Fibroblast of lung (primary cell): ENCODE measurements around the gene KIF4A. TPM values are rescaled to one million over a fixed set of nuclear protein-coding genes. Genes with fewer than 3 reads are reported as not detected.

Experiments used
- DNase-seq, 2 donors: peaks; one replicate each; pipeline versions ENCODE4 v3.0.0 to v3.0.0-alpha.2; 2010; ENCODE audit warnings: low read depth in 2 of 2
- H2AFZ ChIP-seq: 2 replicates; pipeline ENCODE4 v1.5.1; 2012; ENCODE audit warnings: low read length, control low read depth, inconsistent platforms
- H3K27ac ChIP-seq: 2 replicates; pipeline ENCODE4 v1.5.1; 2011; ENCODE audit warnings: low read length, control low read depth; ENCODE audit not compliant: insufficient read depth
- H3K27me3 ChIP-seq: 2 replicates; pipeline ENCODE4 v1.5.1; 2011; ENCODE audit warnings: mild to moderate bottlenecking, low read length; ENCODE audit not compliant: control insufficient read depth, insufficient read depth
- H3K36me3 ChIP-seq: 2 replicates; pipeline ENCODE4 v1.5.1; 2011; ENCODE audit warnings: low read length; ENCODE audit not compliant: control insufficient read depth, insufficient read depth
- H3K4me1 ChIP-seq: 2 replicates; pipeline ENCODE4 v1.5.1; 2011; ENCODE audit warnings: low read length; ENCODE audit not compliant: control insufficient read depth, insufficient read depth; ENCODE audit errors: extremely low read depth
- H3K4me2 ChIP-seq: 2 replicates; pipeline ENCODE4 v1.5.1; 2011; ENCODE audit warnings: low read length, control low read depth; ENCODE audit not compliant: insufficient read depth; ENCODE audit errors: extremely low read depth
- H3K4me3 ChIP-seq, 4 experiments: fragments of 200-600 bp in 1 of 4; sonication (generic) in 1 of 4; replicated peaks in 1 of 4; 2 replicates each; pipeline ENCODE4 v1.5.1; 2011 to 2016; ENCODE audit warnings: low read length in 4 of 4, low read depth in 3 of 4, mild to moderate bottlenecking in 3 of 4, control low read depth in 2 of 4, inconsistent platforms in 1 of 4, mixed read lengths in 1 of 4; ENCODE audit not compliant: insufficient read depth in 1 of 4; ENCODE audit errors: control extremely low read depth in 1 of 4
- H3K79me2 ChIP-seq: 2 replicates; pipeline ENCODE4 v1.5.1; 2012; ENCODE audit warnings: mild to moderate bottlenecking, low read length, inconsistent platforms; ENCODE audit not compliant: control insufficient read depth, insufficient read depth
- H3K9ac ChIP-seq: 2 replicates; pipeline ENCODE4 v1.5.1; 2011; ENCODE audit warnings: mild to moderate bottlenecking, low read length, control low read depth; ENCODE audit not compliant: insufficient read depth
- H3K9me3 ChIP-seq: 2 replicates; pipeline ENCODE4 v1.5.1; 2012; ENCODE audit warnings: low read depth, low read length; ENCODE audit not compliant: control insufficient read depth, insufficient read depth
- H4K20me1 ChIP-seq: 2 replicates; pipeline ENCODE4 v1.5.1; 2011; ENCODE audit warnings: low read length; ENCODE audit not compliant: control insufficient read depth, insufficient read depth; ENCODE audit errors: extremely low read depth
- CTCF ChIP-seq, 2 donors: IDR thresholded peaks in 1 of 2; conservative IDR thresholded peaks in 1 of 2; 1 replicate in 1 of 2; 2 replicates in 1 of 2; pipeline ENCODE4 v1.5.1; 2011 to 2012; ENCODE audit warnings: low read length in 2 of 2, control low read depth in 1 of 2, inconsistent platforms in 1 of 2, low read depth in 1 of 2, mild to moderate bottlenecking in 1 of 2
- EZH2 ChIP-seq: IDR thresholded peaks from 2 replicates; pipeline ENCODE4 v1.5.1; 2012; ENCODE audit warnings: low read length, control low read depth, mild to moderate bottlenecking; ENCODE audit errors: missing control alignments
- polyA plus RNA-seq, 2 donors: library from polyadenylated mRNA; depleted of rRNA in 1 of 2; stranded (reverse) in 1 of 2; unstranded in 1 of 2; fragments of >200 nt; gene quantifications; 2 replicates each; pipeline ENCODE4 v1.2.1, GENCODE V29; 2011 to 2012; ENCODE audit warnings: missing spikeins in 1 of 2
- total RNA-seq: library from RNA; depleted of rRNA; stranded (reverse); fragments of >200 nt; gene quantifications from 2 replicates; pipeline ENCODE4 v1.2.1, GENCODE V29; 2014

KIF4A gene
- total and polyA plus RNA-seq, 2 donors (not counting 1 experiment from before 2014, with no cell fraction given) = 5.6 to 7.1 TPM

- no peak overlapping the region for H2AFZ ChIP-seq
- no peak overlapping the region for H3K27ac ChIP-seq
- H3K36me3 ChIP-seq = no peaks in the 10 kb centered on the region
- H3K9me3 ChIP-seq = no peaks in the 10 kb centered on the region
- DNase-seq = no peak
- no peaks in the 10 kb centered on the region for H4K20me1 ChIP-seq
- H3K79me2 ChIP-seq = no peaks in the 10 kb centered on the region
- H3K4me2 ChIP-seq = no peak overlapping the region
- H3K27me3 ChIP-seq = no peaks in the 10 kb centered on the region
- H3K4me1 ChIP-seq = no peaks in the 10 kb centered on the region
- H3K4me3 ChIP-seq = no peak overlapping the region
- TF ChIP-seq CTCF (conservative IDR thresholded peaks at IDR 0.05 in 1 of 2, IDR thresholded peaks at IDR 0.05 in 1 of 2; ENCODE audit: low read depth in 1 of 2, low read length in 2 of 2) = no peak
- no peak for TF ChIP-seq EZH2
- no peak overlapping the region for H3K9ac ChIP-seq
Observed at GRCh38 chrX:70421618-70422017, 131.7 kb downstream of the KIF4A start.

GRCh38 chrX:70422851-70423341, 133.0 kb downstream of the KIF4A start, which contains the start of gene GDPD2:
Gene GDPD2 (plus strand): TSS chrX:70423314. CDS start chrX:70424985, 1,671 bp downstream.
- no peak within 1 kb of the TSS for H3K9ac ChIP-seq
- no peaks in the 10 kb centered on the region for H4K20me1 ChIP-seq
- no peak within 1 kb of the TSS for H2AFZ ChIP-seq
- no peaks in the 10 kb centered on the region for H3K79me2 ChIP-seq
- peak; percentile 40 to 49 for DNase-seq
- no peak within 1 kb of the TSS for H3K4me3 ChIP-seq
- no peaks in the 10 kb centered on the region for H3K36me3 ChIP-seq
- no peaks in the 10 kb centered on the region for H3K4me1 ChIP-seq
- H3K27me3 ChIP-seq = no peaks in the 10 kb centered on the region
- no peak within 1 kb of the TSS for H3K4me2 ChIP-seq
- TF ChIP-seq CTCF (conservative IDR thresholded peaks at IDR 0.05 in 1 of 2, IDR thresholded peaks at IDR 0.05 in 1 of 2; ENCODE audit: low read depth in 1 of 2, low read length in 2 of 2) = no peak
- no peak for TF ChIP-seq EZH2
- no peak within 1 kb of the TSS for H3K27ac ChIP-seq
- no peaks in the 10 kb centered on the region for H3K9me3 ChIP-seq

- Histone ChIP-seq H3K27me3 (no peaks in the 10 kb centered on the region), H3K4me2 (no peak overlapping the region), H3K4me1 (no peaks in the 10 kb centered on the region), H3K4me3 (no peak overlapping the region), H2AFZ (no peak overlapping the region), H4K20me1 (no peaks in the 10 kb centered on the region), H3K79me2 (no peaks in the 10 kb centered on the region), H3K9ac (no peak overlapping the region), H3K27ac (no peak overlapping the region), H3K9me3 (no peaks in the 10 kb centered on the region), H3K36me3 (no peaks in the 10 kb centered on the region)
- TF ChIP-seq CTCF (conservative IDR thresholded peaks at IDR 0.05 in 1 of 2, IDR thresholded peaks at IDR 0.05 in 1 of 2; ENCODE audit: low read depth in 1 of 2, low read length in 2 of 2) (no peak), EZH2 (no peak)
- no peak for DNase-seq
Observed at GRCh38 chrX:70423936-70424675, 134.2 kb downstream of the KIF4A start.
